Upper lobe of left lung (tissue), 6 donors: ENCODE data around the gene EPS8. TPM values are rescaled to one million over a fixed set of nuclear protein-coding genes. Genes with fewer than 3 reads are reported as not detected.
"Not testable (repeated sequence)": the region's sequence is repeated elsewhere in the genome, so short reads cannot be mapped to it uniquely, and the experiment has no call there.

ENCODE experiments used
- ATAC-seq, 2 donors: fragments of 200-7000 bp; cut with Tn5 transposase; one replicate each; pipeline ENCODE4 v1.9.1; 2022; ENCODE audit warnings: mild to moderate bottlenecking in 2 of 2, moderate library complexity in 2 of 2; ENCODE audit not compliant: low FRiP score in 2 of 2
- DNase-seq, 2 donors: peaks; one replicate each; pipeline ENCODE4 v3.0.0-alpha.2; 2019 to 2020
- H3K27ac ChIP-seq, 4 donors: fragments of 200-600 bp; sonication (generic); one replicate each; pipeline ENCODE4 v1.5.1; 2016 to 2019
- H3K27me3 ChIP-seq, 4 donors: fragments of 200-600 bp; sonication (generic); one replicate each; pipeline ENCODE4 v1.5.1; 2017 to 2019
- H3K36me3 ChIP-seq, 4 donors: fragments of 200-600 bp; sonication (generic); one replicate each; pipeline ENCODE4 v1.5.1; 2016 to 2019
- H3K4me1 ChIP-seq, 4 donors: fragments of 200-600 bp; sonication (generic); one replicate each; pipeline ENCODE4 v1.5.1; 2018 to 2019
- H3K4me3 ChIP-seq, 4 donors: fragments of 200-600 bp; sonication (generic); one replicate each; pipeline ENCODE4 v1.5.1; 2017 to 2019; ENCODE audit warnings: mild to moderate bottlenecking in 2 of 4, moderate library complexity in 1 of 4
- H3K9me3 ChIP-seq, 4 donors: fragments of 200-600 bp; sonication (generic); one replicate each; pipeline ENCODE4 v1.5.1; 2018 to 2019
- EP300 ChIP-seq, 4 donors: sonication (generic); formaldehyde crosslinking; IDR thresholded peaks; one replicate each; pipeline ENCODE4 v1.5.1; 2017; ENCODE audit warnings: antibody characterized with exemption in 4 of 4, control low read depth in 2 of 4
- POLR2A ChIP-seq, 4 donors: fragments of 450-650 bp; IDR thresholded peaks; one replicate each; pipeline ENCODE4 v1.5.1; 2016 to 2017; ENCODE audit warnings: antibody characterized with exemption in 4 of 4, mild to moderate bottlenecking in 2 of 4
- POLR2AphosphoS5 ChIP-seq, 2 donors: sonication (generic); formaldehyde crosslinking; IDR thresholded peaks; one replicate each; pipeline ENCODE4 v1.5.1; 2017; ENCODE audit warnings: antibody characterized with exemption in 2 of 2
- WGBS, 2 donors: methylation state at CpG; one replicate each; pipeline ENCODE4 v1.1.5; 2017 to 2018; 5-methylcytosine and 5-hydroxymethylcytosine counted together
- total RNA-seq, 6 donors: library from RNA; depleted of rRNA in 4 of 6; stranded (reverse); fragments of >200 nt in 4 of 6; gene quantifications; one replicate each; pipeline versions ENCODE4 v1.1.0 to v1.2.1, GENCODE V29; 2016 to 2021
- TF ChIP-seq, protein P1 (sequence below), 6 experiments: fragments of 450-650 bp in 4 of 6; fragments of 200-600 bp in 2 of 6; sonication (generic) in 2 of 6; IDR thresholded peaks; one replicate each; pipeline ENCODE4 v1.5.1; 2016 to 2019; ENCODE audit warnings: antibody characterized with exemption in 6 of 6
- donor health status: DM: no; HTN: no; CAD: no; lungs with moderate emphysema.
- donor health status: DM: no; HTN: yes; CAD: no; lungs with severe emphysema.

The EPS8 gene
- total RNA-seq, 6 donors from 2014 or later: 43.9 to 112 (median 67.2) TPM

DNA sequence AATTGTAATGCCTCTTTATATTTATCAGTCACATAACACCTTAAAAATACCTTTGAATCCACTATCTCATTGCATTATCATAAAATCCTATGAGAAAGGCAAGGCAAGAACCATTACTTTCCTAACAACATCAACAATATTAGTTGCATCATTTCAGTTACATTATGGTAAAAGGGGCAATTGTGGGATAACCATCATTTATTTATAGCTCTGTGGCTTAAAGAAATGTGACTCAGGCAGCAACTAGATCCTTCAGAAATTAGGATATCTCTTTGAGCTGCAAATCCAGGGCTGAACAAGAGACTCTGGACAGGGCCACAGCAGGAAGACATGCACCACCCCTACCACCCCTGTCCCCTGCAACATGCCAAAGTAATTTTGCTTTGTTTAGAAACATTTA is 36.4 kb downstream of the EPS8 start:
- DNase-seq: no peak
- ATAC-seq: no peak
- H3K4me1 ChIP-seq: peaks cover 2 to 13% (median 7%) of the 10 kb centered on the region in 4 donors

DNA sequence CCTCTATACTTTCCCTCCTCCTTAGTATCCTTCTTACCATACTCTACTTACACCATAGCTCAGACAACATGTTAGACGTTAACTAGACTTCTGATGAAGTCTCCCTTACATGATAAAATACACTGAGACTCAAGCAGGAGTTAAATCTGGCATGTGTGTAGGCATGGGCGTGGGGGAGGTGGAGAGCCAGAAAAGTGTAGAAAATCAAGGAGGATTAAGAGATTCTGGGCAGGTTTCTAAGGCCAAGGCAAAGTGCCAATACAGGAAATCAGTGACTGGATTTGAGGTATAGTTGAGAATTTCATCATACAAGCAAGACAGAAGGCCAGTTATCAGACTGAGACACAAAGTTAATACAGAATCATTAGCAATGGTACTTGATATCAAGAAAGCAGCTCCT is 37.4 kb downstream of the EPS8 start:
- Histone ChIP-seq H3K9me3 (no peaks in the 10 kb centered on the region), H3K27ac (no peak overlapping the region), H3K4me1 (peaks cover 2 to 13% (median 7%) of the 10 kb centered on the region in 4 donors), H3K27me3 (no peaks in the 10 kb centered on the region), H3K4me3 (no peak overlapping the region), H3K36me3 (no peaks in the 10 kb centered on the region)
- DNase-seq (no peak), ATAC-seq (no peak)
- WGBS, 2 donors: 68 to 80% methylated on average over 2 of the region's 2 CpGs
- TF ChIP-seq EP300 (IDR thresholded peaks at IDR 0.05) (no peak), POLR2A (IDR thresholded peaks at IDR 0.05) (no peak), POLR2AphosphoS5 (IDR thresholded peaks at IDR 0.05) (no peak)
- TF ChIP-seq, protein P1, sequence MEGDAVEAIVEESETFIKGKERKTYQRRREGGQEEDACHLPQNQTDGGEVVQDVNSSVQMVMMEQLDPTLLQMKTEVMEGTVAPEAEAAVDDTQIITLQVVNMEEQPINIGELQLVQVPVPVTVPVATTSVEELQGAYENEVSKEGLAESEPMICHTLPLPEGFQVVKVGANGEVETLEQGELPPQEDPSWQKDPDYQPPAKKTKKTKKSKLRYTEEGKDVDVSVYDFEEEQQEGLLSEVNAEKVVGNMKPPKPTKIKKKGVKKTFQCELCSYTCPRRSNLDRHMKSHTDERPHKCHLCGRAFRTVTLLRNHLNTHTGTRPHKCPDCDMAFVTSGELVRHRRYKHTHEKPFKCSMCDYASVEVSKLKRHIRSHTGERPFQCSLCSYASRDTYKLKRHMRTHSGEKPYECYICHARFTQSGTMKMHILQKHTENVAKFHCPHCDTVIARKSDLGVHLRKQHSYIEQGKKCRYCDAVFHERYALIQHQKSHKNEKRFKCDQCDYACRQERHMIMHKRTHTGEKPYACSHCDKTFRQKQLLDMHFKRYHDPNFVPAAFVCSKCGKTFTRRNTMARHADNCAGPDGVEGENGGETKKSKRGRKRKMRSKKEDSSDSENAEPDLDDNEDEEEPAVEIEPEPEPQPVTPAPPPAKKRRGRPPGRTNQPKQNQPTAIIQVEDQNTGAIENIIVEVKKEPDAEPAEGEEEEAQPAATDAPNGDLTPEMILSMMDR (IDR thresholded peaks at IDR 0.05): no peak

More for the DNA sequence above, 36.4 kb downstream of the EPS8 start:
- H3K27me3 ChIP-seq: no peaks in the 10 kb centered on the region
- no peak for TF ChIP-seq POLR2A (IDR thresholded peaks at IDR 0.05)
- no peak for TF ChIP-seq POLR2AphosphoS5 (IDR thresholded peaks at IDR 0.05)
- no peak for TF ChIP-seq EP300 (IDR thresholded peaks at IDR 0.05)
- TF ChIP-seq, protein P1 (IDR thresholded peaks at IDR 0.05): no peak
- no peaks in the 10 kb centered on the region for H3K36me3 ChIP-seq
- H3K4me3 ChIP-seq: no peak overlapping the region
- H3K27ac ChIP-seq: no peak overlapping the region
- no peaks in the 10 kb centered on the region for H3K9me3 ChIP-seq

DNA sequence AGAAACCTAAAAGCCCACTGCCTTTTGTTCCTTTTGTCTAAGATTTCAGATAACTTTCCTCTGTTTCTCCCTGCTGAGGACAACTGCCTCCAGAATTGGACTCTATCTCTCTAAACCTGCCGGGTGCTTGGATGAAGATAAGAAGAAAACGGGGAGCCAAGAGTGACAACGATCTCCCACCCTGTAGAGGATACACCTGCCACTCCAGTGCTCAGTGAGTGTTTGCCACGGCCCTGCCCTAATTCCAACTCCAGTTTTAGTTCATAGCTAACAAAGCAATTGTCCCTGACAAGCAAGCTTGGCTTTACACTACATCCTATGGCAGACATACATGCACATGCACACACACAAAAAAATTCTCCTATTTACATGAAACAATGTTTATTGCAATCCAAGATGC is 39.3 kb downstream of the EPS8 start:
- Histone ChIP-seq H3K27me3 (no peaks in the 10 kb centered on the region), H3K36me3 (no peaks in the 10 kb centered on the region), H3K4me1 (peaks cover 0 to 11% (median 3%) of the 10 kb centered on the region in 4 donors), H3K4me3 (no peak overlapping the region), H3K27ac (no peak overlapping the region), H3K9me3 (no peaks in the 10 kb centered on the region)
- TF ChIP-seq POLR2AphosphoS5 (IDR thresholded peaks at IDR 0.05) (no peak), POLR2A (IDR thresholded peaks at IDR 0.05) (no peak), EP300 (IDR thresholded peaks at IDR 0.05) (no peak)
- TF ChIP-seq, protein P1 (IDR thresholded peaks at IDR 0.05): no peak
- DNase-seq: no peak
- ATAC-seq: no peak
- WGBS, 2 donors: 51% methylated on average over 4 of the region's 4 CpGs

DNA sequence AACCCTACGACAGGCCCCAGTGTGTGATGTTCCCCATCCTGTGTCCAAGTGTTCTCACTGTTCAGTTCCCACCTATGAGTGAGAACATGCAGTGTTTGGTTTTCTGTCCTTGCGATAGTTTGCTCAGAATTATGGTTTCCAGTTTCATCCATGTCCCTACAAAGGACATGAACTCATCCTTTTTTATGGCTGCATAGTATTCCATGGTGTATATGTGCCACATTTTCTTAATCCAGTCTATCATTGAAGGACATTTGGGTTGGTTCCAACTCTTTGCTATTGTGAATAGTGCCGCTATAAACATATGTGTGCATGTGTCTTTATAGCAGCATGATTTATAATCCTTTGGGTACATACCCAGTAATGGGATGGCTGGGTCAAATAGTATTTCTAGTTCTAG is 47.3 kb downstream of the EPS8 start:
- H3K9me3 ChIP-seq, ATAC-seq, H3K27ac ChIP-seq, DNase-seq, H3K4me1 ChIP-seq, H3K27me3 ChIP-seq, H3K36me3 ChIP-seq, H3K4me3 ChIP-seq: not testable (repeated sequence)
- WGBS, 2 donors: 96 to 100% methylated on average over 3 of the region's 3 CpGs

DNA sequence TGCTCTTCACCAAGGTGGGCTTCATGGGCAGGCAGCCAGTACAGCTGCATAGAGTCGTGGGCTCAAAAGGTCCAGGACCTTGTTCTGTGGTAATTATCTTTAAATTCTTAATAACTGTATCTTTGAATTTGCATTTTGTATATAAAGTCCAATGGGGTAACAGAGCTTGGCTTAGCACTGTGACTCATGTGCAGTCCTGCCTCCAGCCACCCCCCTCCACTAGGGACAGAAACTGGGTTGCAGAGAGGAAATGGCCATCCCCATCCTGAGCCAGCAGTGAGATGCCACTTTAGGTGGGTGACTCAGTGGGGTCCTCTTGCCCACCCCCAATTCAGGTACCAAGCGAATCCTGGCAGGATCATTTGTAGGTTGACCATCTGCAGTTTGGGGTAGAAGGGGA is 48.1 kb downstream of the EPS8 start:
- H3K27me3 ChIP-seq: no peaks in the 10 kb centered on the region
- no peak overlapping the region for H3K27ac ChIP-seq
- peaks cover 0 to 5% (median 0%) of the 10 kb centered on the region in 4 donors for H3K4me1 ChIP-seq
- H3K9me3 ChIP-seq: no peaks in the 10 kb centered on the region
- no peak for ATAC-seq
- no peak overlapping the region for H3K4me3 ChIP-seq
- H3K36me3 ChIP-seq: no peaks in the 10 kb centered on the region
- TF ChIP-seq EP300 (IDR thresholded peaks at IDR 0.05): no peak
- TF ChIP-seq POLR2A (IDR thresholded peaks at IDR 0.05): no peak
- TF ChIP-seq POLR2AphosphoS5 (IDR thresholded peaks at IDR 0.05): no peak
- TF ChIP-seq, protein P1 (IDR thresholded peaks at IDR 0.05): no peak
- 94 to 95% methylated on average over 2 of the region's 2 CpGs for WGBS, 2 donors
- DNase-seq: no peak

DNA sequence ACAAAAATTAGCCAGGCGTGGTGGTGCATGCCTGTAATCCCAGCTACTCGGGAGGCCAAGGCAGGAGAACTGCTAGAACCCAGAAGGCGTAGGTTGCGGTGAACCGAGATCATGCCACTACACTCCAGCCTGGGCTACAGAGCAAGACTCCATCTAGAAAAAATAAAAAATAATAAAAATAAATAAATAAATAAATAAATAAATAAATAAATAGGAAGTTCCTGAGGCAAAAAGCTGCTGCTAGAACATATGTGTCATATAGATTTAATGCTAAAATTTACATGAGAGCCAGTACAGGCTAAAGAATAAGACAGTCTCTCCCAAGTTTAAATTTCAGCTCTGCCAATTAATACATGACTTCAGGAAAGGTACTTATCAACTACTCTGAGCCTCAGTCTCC is 48.8 kb downstream of the EPS8 start:
- not testable (repeated sequence) for H3K9me3 ChIP-seq, H3K4me3 ChIP-seq, H3K27me3 ChIP-seq, DNase-seq, ATAC-seq, H3K27ac ChIP-seq, H3K36me3 ChIP-seq, H3K4me1 ChIP-seq
- 97 to 99% methylated on average over 5 of the region's 5 CpGs for WGBS, 2 donors
